ENCODE data around the gene FGGY. TPM values are rescaled to one million over a fixed set of nuclear protein-coding genes. Genes with fewer than 3 reads are reported as not detected.
"Not testable (repeated sequence)": the region's sequence is repeated elsewhere in the genome, so short reads cannot be mapped to it uniquely, and the experiment has no call there.

FGGY gene
- 10 to 100 TPM; 21.3 to 28.3 (median 22.6) TPM for polyA plus RNA-seq (ENCODE audit: insufficient read length in 4 of 4)

DNA sequence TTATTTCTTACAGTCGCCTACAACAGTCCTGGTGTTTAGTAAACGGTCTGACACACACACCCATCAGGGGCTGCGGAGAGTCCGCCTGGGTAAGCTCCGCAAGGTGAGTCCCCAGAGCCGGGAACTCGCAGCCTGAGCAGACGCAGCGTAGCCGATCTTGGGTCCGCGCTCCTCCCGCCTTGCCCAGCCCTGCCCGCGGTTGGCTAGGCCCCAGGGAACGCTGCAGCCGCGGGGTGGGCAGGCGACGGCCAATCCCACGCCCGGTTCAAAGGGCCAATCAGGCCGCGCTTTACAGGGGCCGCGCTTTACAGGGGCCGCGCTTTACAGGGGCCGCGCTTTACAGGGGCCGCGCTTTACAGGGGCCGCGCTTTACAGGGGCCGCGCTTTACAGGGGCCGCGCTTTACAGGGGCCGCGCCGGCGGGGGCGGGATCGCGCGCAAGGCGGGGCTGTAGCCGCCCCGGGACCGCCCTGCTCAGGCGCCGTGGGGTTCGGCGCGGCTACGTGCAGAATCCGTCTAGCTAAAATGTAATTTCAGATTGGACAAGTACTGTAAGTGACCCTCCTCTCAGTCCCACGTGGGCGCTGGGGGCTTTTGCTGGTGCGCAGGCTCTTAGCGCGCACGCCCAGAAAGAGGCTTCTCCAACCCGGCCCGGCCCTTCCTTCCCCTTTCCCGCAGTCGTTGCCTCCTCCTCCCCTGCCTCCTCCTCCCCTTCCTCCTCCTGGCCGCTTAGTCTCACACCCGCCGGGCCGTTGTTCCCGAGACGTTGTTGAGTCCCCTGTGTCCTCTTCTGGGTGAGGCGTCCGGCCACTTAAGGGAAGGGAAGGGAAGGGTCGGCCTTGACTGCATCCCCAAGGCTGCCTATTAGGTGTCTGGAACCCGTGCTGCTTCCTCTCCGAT is at the start of gene FGGY:
FGGY (plus strand) TSS at position 737 of the 899 bp plus-strand sequence. CDS start 24,456 bp downstream, outside the sequence.
- peak; percentile 86 to 95 (median 90) for DNase-seq (ENCODE audit: low read depth in 4 of 4, low spot score in 2 of 4)

GRCh38 chr1:59248758-59249157 is 48.1 kb upstream of the FGGY start:
- DNase-seq (ENCODE audit: low read depth in 4 of 4, low spot score in 2 of 4) = no peak

GRCh38 chr1:59249396-59250137 is 47.3 kb upstream of the FGGY start:
- no peak for DNase-seq (ENCODE audit: low read depth in 4 of 4, low spot score in 2 of 4)

- not testable (repeated sequence) for DNase-seq (ENCODE audit: low read depth in 4 of 4, low spot score in 2 of 4)
Observed at GRCh38 chr1:59251061-59251460, 45.8 kb upstream of the FGGY start.

DNA sequence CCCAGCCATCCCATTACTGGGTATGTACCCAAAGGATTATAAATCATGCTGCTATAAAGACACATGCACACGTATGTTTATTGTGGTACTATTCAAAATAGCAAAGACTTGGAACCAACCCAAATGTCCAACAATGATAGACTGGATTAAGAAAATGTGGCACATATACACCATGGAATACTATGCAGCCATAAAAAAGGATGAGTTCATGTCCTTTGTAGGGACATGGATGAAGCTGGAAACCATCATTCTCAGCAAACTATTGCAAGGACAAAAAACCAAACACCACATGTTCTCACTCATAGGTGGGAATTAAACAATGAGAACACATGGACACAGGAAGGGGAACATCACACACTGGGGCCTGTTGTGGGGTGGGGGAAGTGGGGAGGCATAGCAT is 40.5 kb upstream of the FGGY start:
- DNase-seq (ENCODE audit: low read depth in 4 of 4, low spot score in 2 of 4) = not testable (repeated sequence)

GRCh38 chr1:59258412-59259032 is 38.4 kb upstream of the FGGY start:
- no peak for DNase-seq (ENCODE audit: low read depth in 4 of 4, low spot score in 2 of 4)

DNA sequence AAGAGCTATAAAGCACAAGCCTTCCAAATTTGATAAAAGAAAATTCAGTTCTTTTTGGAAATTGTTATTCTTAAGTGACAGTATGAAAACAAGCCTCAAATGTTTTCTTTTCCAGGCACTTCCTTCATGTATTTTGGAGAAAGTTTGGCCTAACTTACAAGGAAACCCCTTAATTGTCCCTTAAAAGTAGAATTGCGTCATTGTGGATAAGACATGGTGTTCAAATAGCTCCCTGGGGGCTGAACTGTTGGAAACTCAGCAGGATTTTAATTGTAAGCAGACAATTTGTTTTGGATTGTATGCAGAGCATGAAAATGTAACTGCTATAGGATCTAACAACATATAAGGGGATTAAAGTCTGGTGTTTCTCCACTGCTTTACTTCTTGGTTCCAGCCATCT is 35.4 kb upstream of the FGGY start:
- DNase-seq (ENCODE audit: low read depth in 4 of 4, low spot score in 2 of 4) = peak in 3 of 4 donors; percentile 31 to 49 (median 38)

GRCh38 chr1:59262631-59263030 is 34.3 kb upstream of the FGGY start:
- no peak for DNase-seq (ENCODE audit: low read depth in 4 of 4, low spot score in 2 of 4)

DNA sequence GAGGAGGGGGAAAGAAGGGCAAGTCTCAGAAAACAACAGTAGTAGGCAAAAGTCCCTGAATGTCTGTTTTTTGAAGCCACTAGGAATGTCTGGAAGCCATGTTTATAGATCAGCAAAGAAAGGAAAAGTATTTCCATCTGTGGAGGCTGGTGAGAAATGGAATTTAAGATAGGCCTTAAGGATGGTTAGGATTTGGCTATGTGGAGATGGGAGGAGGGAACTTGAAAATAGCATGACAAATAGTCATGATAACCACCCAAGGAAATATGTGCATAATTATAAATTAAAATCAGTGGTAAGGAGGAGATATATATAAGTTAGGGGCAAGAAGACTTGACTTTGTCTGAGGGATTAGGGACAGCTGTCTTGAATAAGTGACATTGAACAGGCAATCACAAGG is 33.8 kb upstream of the FGGY start:
- no peak for DNase-seq (ENCODE audit: low read depth in 4 of 4, low spot score in 2 of 4)

GRCh38 chr1:59265622-59266021 is 31.3 kb upstream of the FGGY start:
- DNase-seq (ENCODE audit: low read depth in 4 of 4, low spot score in 2 of 4) = no peak

- no peak for DNase-seq (ENCODE audit: low read depth in 4 of 4, low spot score in 2 of 4)
Observed at GRCh38 chr1:59266180-59266926, 30.5 kb upstream of the FGGY start.

GRCh38 chr1:59266927-59267293 is 30.0 kb upstream of the FGGY start:
- no peak for DNase-seq (ENCODE audit: low read depth in 4 of 4, low spot score in 2 of 4)

DNA sequence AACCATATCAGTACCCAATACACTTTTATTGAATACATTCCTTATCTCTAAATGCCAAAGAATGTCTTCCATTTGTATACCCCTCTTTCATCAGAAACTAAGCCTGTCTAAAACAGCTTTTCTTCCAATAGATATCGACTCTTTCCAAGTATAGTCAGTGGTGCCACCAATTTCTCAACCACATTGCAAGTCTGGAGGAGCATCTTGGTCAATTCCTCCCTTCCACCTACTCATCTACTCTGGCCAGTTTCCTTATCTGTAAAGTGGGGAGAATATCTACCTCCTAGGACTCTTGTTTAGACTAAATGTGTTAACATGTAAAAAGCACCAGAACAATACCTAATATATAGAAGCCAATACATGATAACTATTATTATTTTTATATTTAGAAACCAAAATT is 28.5 kb upstream of the FGGY start:
- no peak for DNase-seq (ENCODE audit: low read depth in 4 of 4, low spot score in 2 of 4)

GRCh38 chr1:59271561-59272260 is 25.2 kb upstream of the FGGY start:
- no peak for DNase-seq (ENCODE audit: low read depth in 4 of 4, low spot score in 2 of 4)

- no peak for DNase-seq (ENCODE audit: low read depth in 4 of 4, low spot score in 2 of 4)
Observed at GRCh38 chr1:59272507-59272906, 24.4 kb upstream of the FGGY start.

- DNase-seq (ENCODE audit: low read depth in 4 of 4, low spot score in 2 of 4) = no peak
Observed at GRCh38 chr1:59276439-59276851, 20.4 kb upstream of the FGGY start.

GRCh38 chr1:59278780-59279354 is 18.0 kb upstream of the FGGY start:
- DNase-seq (ENCODE audit: low read depth in 4 of 4, low spot score in 2 of 4) = no peak

DNA sequence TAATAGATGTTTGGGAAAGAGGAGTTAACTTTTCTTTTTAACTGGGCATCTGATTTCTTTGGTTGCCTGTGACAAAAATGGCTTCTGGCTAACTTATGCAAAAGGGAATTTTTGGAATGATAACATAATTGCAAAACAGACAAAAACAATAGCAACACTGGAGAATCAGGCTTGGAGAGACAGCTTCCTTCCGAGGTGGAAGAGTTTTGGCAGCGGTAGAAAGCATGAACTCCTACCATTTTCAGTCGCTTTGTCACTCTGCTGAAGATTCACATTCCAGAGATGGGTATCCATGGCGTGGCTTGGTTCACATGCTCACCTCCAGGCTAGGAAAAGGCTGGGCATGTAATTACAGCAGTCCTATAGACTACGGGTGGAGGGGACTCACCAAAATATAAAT is 17.2 kb upstream of the FGGY start:
- DNase-seq (ENCODE audit: low read depth in 4 of 4, low spot score in 2 of 4) = no peak

DNA sequence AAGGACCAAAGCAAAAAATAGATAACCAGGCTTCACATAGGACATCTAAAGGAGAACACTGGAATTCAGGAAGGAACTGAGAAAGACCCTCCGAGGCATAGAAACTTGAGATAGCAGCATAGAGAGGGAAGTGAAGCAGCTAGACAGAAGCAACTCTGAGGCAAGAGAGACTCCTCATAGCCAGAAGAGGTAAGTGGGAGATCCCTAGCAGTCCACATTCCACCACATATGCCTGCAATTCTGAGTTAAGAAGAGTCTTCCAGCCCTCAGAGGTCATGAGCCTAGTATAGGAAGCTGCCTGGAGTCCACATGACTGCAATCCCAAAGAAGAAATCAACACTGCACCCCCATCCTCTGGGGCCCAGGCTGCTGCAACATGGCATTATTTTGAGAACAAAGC is 13.9 kb upstream of the FGGY start:
- no peak for DNase-seq (ENCODE audit: low read depth in 4 of 4, low spot score in 2 of 4)

DNA sequence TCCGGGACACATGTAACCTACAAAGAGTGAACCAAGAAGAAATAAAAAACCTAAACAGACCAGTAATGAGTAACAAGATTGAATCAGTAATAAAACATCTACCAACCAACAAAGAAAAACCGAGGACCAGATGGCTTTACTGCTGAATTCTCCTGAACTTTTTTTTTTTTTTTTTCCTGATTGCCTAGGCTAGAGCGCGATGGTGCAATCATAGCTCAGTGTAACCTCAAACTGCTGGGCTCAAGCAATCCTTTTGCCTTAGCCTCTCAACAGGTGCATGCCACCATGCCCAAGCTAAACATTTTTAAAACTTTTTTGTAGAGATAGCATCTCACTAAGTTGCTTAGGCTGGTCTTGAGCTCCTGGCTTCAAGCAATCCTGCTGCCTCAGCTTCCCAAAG is 11.2 kb upstream of the FGGY start:
- DNase-seq (ENCODE audit: low read depth in 4 of 4, low spot score in 2 of 4) = no peak
